Measurements from ENCODE around the gene SFMBT1.
A peak's percentile ranks its signal among the peaks of the same experiment; 100 is the strongest.

SFMBT1 gene

DNA sequence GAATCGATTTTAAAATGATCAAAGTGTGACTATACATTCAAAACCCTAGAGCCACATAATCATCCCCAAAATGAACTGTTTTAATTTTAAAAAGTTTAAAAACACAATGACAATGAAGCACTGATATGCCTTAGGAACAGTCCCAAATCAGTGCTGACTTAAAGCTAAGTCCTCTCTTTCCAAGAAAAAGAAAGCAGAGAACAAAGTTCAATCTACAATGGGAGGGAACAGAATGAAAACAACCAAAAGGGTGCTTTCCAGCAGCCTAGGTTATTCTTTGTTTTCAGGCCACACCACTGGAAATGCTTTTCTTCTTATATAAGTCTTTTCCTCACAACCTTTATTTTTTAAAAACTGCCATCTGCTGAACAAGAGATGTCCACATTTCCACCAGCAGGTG, 141.3 kb downstream of the SFMBT1 start:
- Histone ChIP-seq H3K9me3 (ENCODE audit: severe bottlenecking) (no peaks in the 10 kb centered on the region), H3K4me3 (ENCODE audit: severe bottlenecking) (no peak overlapping the region), H3K27ac (ENCODE audit: poor library complexity, severe bottlenecking) (no peak overlapping the region), H3K4me1 (ENCODE audit: insufficient read depth, poor library complexity, severe bottlenecking) (no peaks in the 10 kb centered on the region), H3K27me3 (ENCODE audit: insufficient read depth, poor library complexity, severe bottlenecking) (no peaks in the 10 kb centered on the region), H3K36me3 (ENCODE audit: low read depth) (peaks cover 44% of the 10 kb centered on the region)
- DNase-seq (ENCODE audit: low spot score), result no peak
- TF ChIP-seq, protein P1, sequence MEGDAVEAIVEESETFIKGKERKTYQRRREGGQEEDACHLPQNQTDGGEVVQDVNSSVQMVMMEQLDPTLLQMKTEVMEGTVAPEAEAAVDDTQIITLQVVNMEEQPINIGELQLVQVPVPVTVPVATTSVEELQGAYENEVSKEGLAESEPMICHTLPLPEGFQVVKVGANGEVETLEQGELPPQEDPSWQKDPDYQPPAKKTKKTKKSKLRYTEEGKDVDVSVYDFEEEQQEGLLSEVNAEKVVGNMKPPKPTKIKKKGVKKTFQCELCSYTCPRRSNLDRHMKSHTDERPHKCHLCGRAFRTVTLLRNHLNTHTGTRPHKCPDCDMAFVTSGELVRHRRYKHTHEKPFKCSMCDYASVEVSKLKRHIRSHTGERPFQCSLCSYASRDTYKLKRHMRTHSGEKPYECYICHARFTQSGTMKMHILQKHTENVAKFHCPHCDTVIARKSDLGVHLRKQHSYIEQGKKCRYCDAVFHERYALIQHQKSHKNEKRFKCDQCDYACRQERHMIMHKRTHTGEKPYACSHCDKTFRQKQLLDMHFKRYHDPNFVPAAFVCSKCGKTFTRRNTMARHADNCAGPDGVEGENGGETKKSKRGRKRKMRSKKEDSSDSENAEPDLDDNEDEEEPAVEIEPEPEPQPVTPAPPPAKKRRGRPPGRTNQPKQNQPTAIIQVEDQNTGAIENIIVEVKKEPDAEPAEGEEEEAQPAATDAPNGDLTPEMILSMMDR (IDR thresholded peaks at IDR 0.05; ENCODE audit: poor library complexity, severe bottlenecking), result no peak
- no peak for ATAC-seq (ENCODE audit: low read depth)

DNA sequence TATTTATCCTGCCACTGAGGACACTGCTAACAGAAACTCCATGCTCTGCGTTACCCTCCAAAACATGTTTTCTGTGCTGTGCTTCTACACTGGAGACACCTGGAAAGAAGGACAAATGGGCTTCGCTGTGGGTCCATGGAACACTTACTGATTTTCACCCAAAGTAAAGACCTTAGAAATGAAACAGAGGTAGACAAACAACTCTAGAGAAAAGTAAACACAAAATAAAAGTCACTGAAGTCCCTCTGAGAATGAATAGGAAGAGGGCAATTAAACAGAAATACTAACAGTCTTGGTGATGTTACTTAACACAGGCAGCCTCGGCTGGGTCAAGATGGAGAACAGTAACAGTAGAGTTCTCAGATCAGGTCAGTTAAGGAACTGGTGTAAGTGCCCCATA, 141.9 kb downstream of the SFMBT1 start:
- H3K36me3 ChIP-seq (ENCODE audit: low read depth), result peaks cover 41% of the 10 kb centered on the region
- H3K9me3 ChIP-seq (ENCODE audit: severe bottlenecking), result no peaks in the 10 kb centered on the region
- no peak overlapping the region for H3K4me3 ChIP-seq (ENCODE audit: severe bottlenecking)
- no peak overlapping the region for H3K27ac ChIP-seq (ENCODE audit: poor library complexity, severe bottlenecking)
- DNase-seq (ENCODE audit: low spot score) (no peak), ATAC-seq (ENCODE audit: low read depth) (no peak)
- H3K4me1 ChIP-seq (ENCODE audit: insufficient read depth, poor library complexity, severe bottlenecking), result no peaks in the 10 kb centered on the region
- H3K27me3 ChIP-seq (ENCODE audit: insufficient read depth, poor library complexity, severe bottlenecking), result no peaks in the 10 kb centered on the region
- TF ChIP-seq, protein P1 (IDR thresholded peaks at IDR 0.05; ENCODE audit: poor library complexity, severe bottlenecking), result no peak

DNA sequence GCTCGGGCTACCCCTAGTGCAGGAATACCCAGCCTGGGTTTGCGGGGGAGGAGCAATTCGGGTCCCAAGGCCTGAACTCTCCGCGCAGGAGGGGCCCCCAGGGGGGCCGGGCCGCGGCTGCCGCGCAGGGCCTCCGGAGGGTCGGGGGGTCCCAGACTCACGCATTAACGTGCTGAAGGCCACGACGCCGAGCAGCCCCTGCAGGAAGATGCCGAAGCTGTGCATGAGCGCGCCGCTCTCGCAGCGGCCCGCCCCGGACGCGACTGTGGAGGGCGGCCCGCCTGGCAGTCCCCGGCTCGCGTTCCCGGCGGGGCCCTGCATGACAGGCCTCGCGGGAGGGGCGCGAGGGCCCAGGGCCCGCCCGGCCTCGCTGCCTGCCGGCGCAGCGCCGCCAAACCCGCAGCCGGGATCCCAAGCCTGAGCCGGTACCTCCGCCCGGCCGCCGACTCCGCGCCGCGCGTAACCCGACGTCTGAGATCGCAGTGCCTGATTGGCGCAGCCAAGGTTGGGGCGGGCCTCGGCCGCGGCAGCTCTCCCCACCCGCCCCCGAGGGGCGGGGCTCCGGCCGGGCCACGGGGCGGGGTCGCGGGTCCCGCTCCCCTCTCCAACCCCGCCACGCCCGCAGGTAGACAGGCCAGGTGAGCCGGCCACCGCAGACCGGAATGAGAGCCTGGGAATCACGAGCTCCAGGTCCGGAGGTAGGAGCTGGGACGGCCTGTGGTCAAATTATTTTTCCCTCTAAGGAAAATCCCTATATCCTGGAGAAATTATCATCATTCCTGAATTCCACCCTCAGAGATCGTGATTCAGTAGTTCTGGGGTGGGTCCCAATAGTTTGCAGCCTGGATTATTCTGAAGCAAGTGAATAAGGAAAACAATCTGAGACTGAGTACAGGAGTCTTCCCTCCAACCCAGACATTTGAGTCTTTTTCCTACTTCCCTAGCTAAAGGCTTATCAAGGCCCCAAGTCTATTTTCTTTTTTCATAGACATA, 148.4 kb downstream of the SFMBT1 start, which contains the start of gene STIMATE:
Gene STIMATE (minus strand): TSS at position 419 of the 993 bp plus-strand sequence. CDS start 98 bp downstream, at position 321.
- TF ChIP-seq, protein P1 (IDR thresholded peaks at IDR 0.05; ENCODE audit: poor library complexity, severe bottlenecking), result no peak
- DNase-seq (ENCODE audit: low spot score) (peak; percentile 85), ATAC-seq (ENCODE audit: low read depth) (peak; percentile 93)
- H3K36me3 ChIP-seq (ENCODE audit: low read depth), result no peaks in the 10 kb centered on the region
- no peak within 1 kb of the TSS for H3K27ac ChIP-seq (ENCODE audit: poor library complexity, severe bottlenecking)
- H3K4me3 ChIP-seq (ENCODE audit: severe bottlenecking), result peak within 1 kb of the TSS; percentile 94
- H3K9me3 ChIP-seq (ENCODE audit: severe bottlenecking), result no peaks in the 10 kb centered on the region
- no peaks in the 10 kb centered on the region for H3K27me3 ChIP-seq (ENCODE audit: insufficient read depth, poor library complexity, severe bottlenecking)
- no peaks in the 10 kb centered on the region for H3K4me1 ChIP-seq (ENCODE audit: insufficient read depth, poor library complexity, severe bottlenecking)

DNA sequence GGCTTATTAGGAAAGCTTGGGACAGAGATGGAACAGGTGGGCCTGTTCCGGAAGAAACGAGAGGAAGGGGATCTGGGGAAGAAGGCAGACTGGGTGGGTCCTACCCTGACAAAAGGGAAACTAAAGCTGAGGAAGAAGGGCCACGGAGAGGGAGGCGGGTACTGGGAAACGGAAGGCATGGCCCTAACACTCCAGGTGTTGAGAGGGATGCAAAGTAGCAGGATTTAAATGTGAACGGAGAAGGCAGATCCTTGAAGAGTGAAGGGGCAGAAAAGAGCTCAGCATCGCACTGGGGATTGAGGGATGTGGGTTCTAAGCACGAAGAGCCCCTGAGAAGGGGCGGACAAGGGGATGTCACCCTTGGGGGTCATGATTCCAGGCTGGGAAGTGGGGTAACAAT, 149.3 kb downstream of the SFMBT1 start:
- TF ChIP-seq, protein P1 (IDR thresholded peaks at IDR 0.05; ENCODE audit: poor library complexity, severe bottlenecking), result no peak
- no peaks in the 10 kb centered on the region for H3K4me1 ChIP-seq (ENCODE audit: insufficient read depth, poor library complexity, severe bottlenecking)
- DNase-seq (ENCODE audit: low spot score), result no peak
- ATAC-seq (ENCODE audit: low read depth), result peak; percentile 24; the same call in 2 of the 3 replicates
- H3K4me3 ChIP-seq (ENCODE audit: severe bottlenecking), result peak overlapping the region; percentile 94
- no peaks in the 10 kb centered on the region for H3K9me3 ChIP-seq (ENCODE audit: severe bottlenecking)
- no peak overlapping the region for H3K27ac ChIP-seq (ENCODE audit: poor library complexity, severe bottlenecking)
- H3K36me3 ChIP-seq (ENCODE audit: low read depth), result no peaks in the 10 kb centered on the region
- no peaks in the 10 kb centered on the region for H3K27me3 ChIP-seq (ENCODE audit: insufficient read depth, poor library complexity, severe bottlenecking)
